Endothelial cell of umbilical vein (primary cell): ENCODE measurements around the gene CABCOCO1. TPM values are rescaled to one million over a fixed set of nuclear protein-coding genes. Genes with fewer than 3 reads are reported as not detected.

Source experiments
- BruUV-seq: library from RNA; stranded (reverse); fragments of 400-500 nt; replicated peaks from 2 replicates; lab custom pipeline; 2021; lab: Mats Ljungman, UMichigan
- CTCF ChIA-PET: fragments of 300-600, 350-600 bp; sonication (Branson Sonifier 250); formaldehyde crosslinking; loops from one replicate; lab custom pipeline; 2021; ENCODE audit warnings: antibody characterized with exemption, inconsistent platforms; lab: Charles Lee
- POLR2A ChIA-PET: fragments of 300-600, 350-600 bp; sonication (Branson Sonifier 250); formaldehyde crosslinking; loops from one replicate; lab custom pipeline; 2021; ENCODE audit warnings: antibody characterized with exemption, inconsistent platforms; lab: Charles Lee
- DNase-seq: peaks from one replicate; pipeline ENCODE4 v3.0.0-alpha.2; 2011; ENCODE audit warnings: low read depth, low spot score
- FAIRE-seq: peaks from 2 replicates; lab custom pipeline; 2011; peaks lifted over from hg19 to GRCh38; lab: Jason Lieb, UNC
- H2AFZ ChIP-seq: 2 replicates; pipeline ENCODE4 v1.6.0; 2012; ENCODE audit warnings: low read depth, low read length, control low read depth, inconsistent platforms
- H3K27ac ChIP-seq: 2 replicates; pipeline ENCODE4 v1.5.1; 2011; ENCODE audit warnings: low read depth, mild to moderate bottlenecking, control low read depth, low read length, moderate library complexity; ENCODE audit not compliant: insufficient read depth
- H3K27me3 ChIP-seq, 2 experiments: 2 replicates each; pipeline versions ENCODE4 v1.6.0 to v1.6.1; 2011; ENCODE audit warnings: low read length in 2 of 2, mixed read lengths in 1 of 2; ENCODE audit not compliant: control insufficient read depth in 2 of 2, insufficient read depth in 2 of 2
- H3K36me3 ChIP-seq, 2 experiments: 2 replicates in 1 of 2; 3 replicates in 1 of 2; pipeline ENCODE4 v1.5.1; 2011; ENCODE audit warnings: low read length in 2 of 2, mild to moderate bottlenecking in 1 of 2, moderate library complexity in 1 of 2; ENCODE audit not compliant: control insufficient read depth in 2 of 2, insufficient read depth in 2 of 2; ENCODE audit errors: extremely low read depth in 1 of 2
- H3K4me1 ChIP-seq: 3 replicates; pipeline ENCODE4 v1.5.1; 2011; ENCODE audit warnings: mild to moderate bottlenecking, low read length; ENCODE audit not compliant: control insufficient read depth, insufficient read depth; ENCODE audit errors: extremely low read depth
- H3K4me2 ChIP-seq: 2 replicates; pipeline ENCODE4 v1.6.1; 2011; ENCODE audit warnings: low read length, control low read depth, mixed read lengths; ENCODE audit not compliant: insufficient read depth
- H3K4me3 ChIP-seq, 3 experiments: fragments of 200-600 bp in 1 of 3; sonication (generic), shearing (Covaris generic) in 1 of 3; replicated peaks in 1 of 3; 2 replicates each; pipeline ENCODE4 v1.5.1; 2011 to 2016; ENCODE audit warnings: control low read depth in 3 of 3, low read length in 3 of 3, mild to moderate bottlenecking in 2 of 3, inconsistent platforms in 1 of 3, low read depth in 1 of 3, moderate library complexity in 1 of 3; ENCODE audit not compliant: insufficient read depth in 1 of 3
- H3K79me2 ChIP-seq: 2 replicates; pipeline ENCODE4 v1.6.0; 2012; ENCODE audit warnings: low read length, inconsistent platforms; ENCODE audit not compliant: control insufficient read depth, insufficient read depth
- H3K9ac ChIP-seq: replicated peaks from 2 replicates; pipeline ENCODE3; 2011; ENCODE audit warnings: low read length, control low read depth; ENCODE audit not compliant: insufficient read depth; ENCODE audit errors: extremely low read depth
- H3K9me1 ChIP-seq: replicated peaks from 3 replicates; pipeline ENCODE4 v1.6.0; 2011; ENCODE audit warnings: mild to moderate bottlenecking, low read length; ENCODE audit not compliant: control insufficient read depth, insufficient read depth; ENCODE audit errors: extremely low read depth
- H3K9me3 ChIP-seq: replicated peaks from 2 replicates; pipeline ENCODE4 v1.5.1; 2012; ENCODE audit warnings: low read length, inconsistent platforms; ENCODE audit not compliant: control insufficient read depth, insufficient read depth
- H4K20me1 ChIP-seq: replicated peaks from 2 replicates; pipeline ENCODE3; 2011; ENCODE audit warnings: mild to moderate bottlenecking, low read length; ENCODE audit not compliant: control insufficient read depth, insufficient read depth; ENCODE audit errors: extremely low read depth
- EZH2 ChIP-seq: IDR thresholded peaks from 2 replicates; pipeline ENCODE4 v1.6.1; 2012; ENCODE audit warnings: borderline replicate concordance, low read depth, mild to moderate bottlenecking, moderate library complexity, low read length, inconsistent platforms; ENCODE audit not compliant: severe bottlenecking
- MYC ChIP-seq: IDR thresholded peaks from one replicate; pipeline ENCODE4 v1.6.1; 2011; ENCODE audit warnings: mild to moderate bottlenecking, low read depth, low read length
- POLR2A ChIP-seq: IDR thresholded peaks from 2 replicates; pipeline ENCODE4 v1.6.1; 2012; ENCODE audit warnings: low read depth, mild to moderate bottlenecking, control low read depth, low read length
- dilution Hi-C: fragments of 300-500 bp; cut with MboI; formaldehyde crosslinking; loops from one replicate; pipeline ENCODE4 v1.15.0; 2019; ENCODE audit warnings: low sequenced_read_pairs; ENCODE audit not compliant: extremely low pct_ligation_motif_present
- intact Hi-C: fragments of 100-400 bp; cut with micrococcal nuclease; formaldehyde crosslinking; loops from one replicate; pipeline ENCODE4 v1.10.0; 2022
- polyA plus RNA-seq, 4 experiments: library from polyadenylated mRNA; depleted of rRNA in 3 of 4; stranded (reverse) in 3 of 4; unstranded in 1 of 4; fragments of >200 nt; gene quantifications; 2 replicates each; pipeline versions ENCODE4 v1.2.1 to v1.2.3, GENCODE V29; 2011 to 2012; ENCODE audit warnings: missing spikeins in 1 of 4
- total RNA-seq: library from RNA; stranded (reverse); gene quantifications from 2 replicates; pipeline ENCODE4 v1.2.3, GENCODE V29; 2021

The CABCOCO1 gene
- total and polyA plus RNA-seq, 2 donors (not counting 3 experiments of a cell fraction or from before 2014, with no cell fraction given): 0.06 to 1.3 TPM

DNA sequence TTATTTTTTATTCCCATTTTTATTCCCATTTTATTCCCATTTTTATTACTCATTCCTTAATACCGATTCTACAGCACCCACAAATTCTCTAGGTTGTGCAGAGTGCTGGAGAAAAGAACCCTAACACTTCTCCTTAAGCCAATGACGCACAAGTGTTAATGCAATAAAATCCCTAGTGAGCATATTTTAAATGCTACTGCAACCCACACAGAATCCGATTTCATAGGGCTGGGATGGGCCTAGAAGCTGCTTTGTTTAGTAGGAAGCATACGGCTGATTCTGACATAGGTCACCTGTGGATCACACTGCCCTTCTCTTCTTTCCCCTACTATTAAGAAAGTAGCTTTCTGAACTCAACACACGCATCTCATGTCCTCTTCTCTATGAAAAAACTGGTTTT is 45.1 kb upstream of the CABCOCO1 start:
- H3K27ac ChIP-seq: no peak overlapping the region
- no peak overlapping the region for H3K4me2 ChIP-seq
- H3K4me1 ChIP-seq: peaks cover 21% of the 10 kb centered on the region
- H3K9ac ChIP-seq: no peak overlapping the region
- no peaks in the 10 kb centered on the region for H4K20me1 ChIP-seq
- TF ChIP-seq EZH2 (no peak), MYC (no peak)
- no peaks in the 10 kb centered on the region for H3K9me1 ChIP-seq
- intact Hi-C loops: no loop called here
- no peaks in the 10 kb centered on the region for H3K36me3 ChIP-seq
- POLR2A ChIA-PET: no interaction called here
- no peaks in the 10 kb centered on the region for H3K9me3 ChIP-seq
- no TSS peak for BruUV-seq
- no peak overlapping the region for H2AFZ ChIP-seq
- no peaks in the 10 kb centered on the region for H3K79me2 ChIP-seq
- no peak overlapping the region for H3K4me3 ChIP-seq
- dilution Hi-C loops: no loop called here
- CTCF ChIA-PET: interaction anchor here (1.6 kb wide), 1 partner anchor 10 kb away, joined by 4 read pairs; no protein-coding TSS in a partner anchor
- no peak for DNase-seq
- no peak for FAIRE-seq
- H3K27me3 ChIP-seq: no peaks in the 10 kb centered on the region

DNA sequence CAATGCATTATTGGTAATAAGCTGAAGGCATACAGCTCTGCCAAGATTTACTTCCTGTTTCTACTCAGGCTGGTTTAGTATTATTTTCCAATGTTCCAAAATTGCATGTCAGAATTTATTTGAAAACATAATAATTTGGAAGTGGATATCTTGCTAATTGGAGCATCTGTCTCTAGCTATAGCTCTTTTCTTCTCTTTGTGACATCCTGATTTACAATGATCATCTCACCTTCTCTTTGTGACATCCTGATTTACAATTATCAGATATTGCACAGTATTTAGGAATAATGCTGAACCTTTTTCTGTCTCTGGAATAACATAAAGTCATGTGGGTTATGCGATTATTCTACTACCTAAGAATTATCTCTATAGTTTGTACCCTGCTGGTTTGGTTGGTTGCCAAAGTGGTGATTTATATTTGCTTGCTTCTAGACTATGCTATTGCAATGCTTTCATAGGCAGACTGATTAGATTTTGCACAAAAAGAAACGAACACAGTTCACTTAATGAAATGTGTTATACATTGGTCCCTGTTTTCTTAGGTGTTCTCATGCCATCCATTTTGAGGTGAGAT is 44.3 kb upstream of the CABCOCO1 start:
- Histone ChIP-seq H3K4me1 (peaks cover 25% of the 10 kb centered on the region), H3K36me3 (no peaks in the 10 kb centered on the region), H3K9me1 (no peaks in the 10 kb centered on the region), H4K20me1 (no peaks in the 10 kb centered on the region), H3K27ac (no peak overlapping the region), H3K9me3 (no peaks in the 10 kb centered on the region), H2AFZ (no peak overlapping the region), H3K9ac (no peak overlapping the region), H3K27me3 (no peaks in the 10 kb centered on the region), H3K4me3 (no peak overlapping the region), H3K79me2 (no peaks in the 10 kb centered on the region), H3K4me2 (no peak overlapping the region)
- DNase-seq: peak; percentile 13
- BruUV-seq: no TSS peak
- dilution Hi-C loops (no loop called here), intact Hi-C loops (no loop called here)
- no peak for TF ChIP-seq POLR2A
- POLR2A ChIA-PET: no interaction called here
- CTCF ChIA-PET: interaction anchor here (1.6 kb wide), 1 partner anchor 11 kb away, joined by 4 read pairs; no protein-coding TSS in a partner anchor
- no peak for FAIRE-seq
